ENCODE results near the gene GLYAT.

Gene GLYAT

GRCh38 chr11:58775066-58775708 lies 43.4 kb upstream of the GLYAT start:
- Histone ChIP-seq H3K14ac (ENCODE audit: low read length) (no peak overlapping the region), H2BK120ac (ENCODE audit: insufficient read depth, low read length, poor library complexity) (peak overlapping the region; percentile 25), H3K9me3 (ENCODE audit: insufficient read depth, low read depth, low read length) (peaks cover 5% of the 10 kb centered on the region), H3K18ac (ENCODE audit: low read length) (no peak overlapping the region), H2BK5ac (ENCODE audit: low read depth, low read length, poor library complexity) (peak overlapping the region; percentile 12), H3K23ac (ENCODE audit: low read length) (no peak overlapping the region), H3K9ac (ENCODE audit: low read length) (no peak overlapping the region), H3K27me3 (ENCODE audit: insufficient read depth, low read length) (no peaks in the 10 kb centered on the region), H4K91ac (ENCODE audit: low read depth, low read length) (peak overlapping the region; percentile 66), H3K4me2 (ENCODE audit: low read length) (no peak overlapping the region), H3K27ac (ENCODE audit: low read depth, low read length) (no peak overlapping the region), H2AK5ac (ENCODE audit: low read length) (no peak overlapping the region), H2BK12ac (ENCODE audit: low read length) (no peak overlapping the region), H4K12ac (ENCODE audit: low read depth, low read length) (no peak overlapping the region), H3K79me1 (ENCODE audit: low read length) (peaks cover 4% of the 10 kb centered on the region), H3K4ac (ENCODE audit: low read depth, low read length) (no peak overlapping the region), H3K4me3 (ENCODE audit: low read depth, low read length) (no peak overlapping the region), H3K36me3 (ENCODE audit: control insufficient read depth in 1 of 2, insufficient read depth in 2 of 2, low read length in 2 of 2) (no peaks in the 10 kb centered on the region), H3K4me1 (ENCODE audit: control insufficient read depth in 1 of 2, insufficient read depth in 2 of 2, low read length in 2 of 2) (no peaks in the 10 kb centered on the region), H3K79me2 (ENCODE audit: control insufficient read depth, insufficient read depth, low read length, poor library complexity) (no peaks in the 10 kb centered on the region), H4K8ac (ENCODE audit: low read depth, low read length) (no peak overlapping the region), H2AFZ (ENCODE audit: insufficient read depth, low read length, poor library complexity) (no peak overlapping the region)
- DNase-seq, result no peak
- no CpG with 5 or more reads among the region's 5 CpGs for WGBS (ENCODE audit: extremely low coverage, insufficient coverage, insufficient read length)

- H4K12ac ChIP-seq (ENCODE audit: low read depth, low read length), result no peak overlapping the region
- no peak overlapping the region for H4K8ac ChIP-seq (ENCODE audit: low read depth, low read length)
- no peak overlapping the region for H3K4ac ChIP-seq (ENCODE audit: low read depth, low read length)
- no peak for DNase-seq
- H4K91ac ChIP-seq (ENCODE audit: low read depth, low read length), result no peak overlapping the region
- H3K14ac ChIP-seq (ENCODE audit: low read length), result no peak overlapping the region
- no peak overlapping the region for H2AK5ac ChIP-seq (ENCODE audit: low read length)
- H3K9me3 ChIP-seq (ENCODE audit: insufficient read depth, low read depth, low read length), result peaks cover 3% of the 10 kb centered on the region
- no peak overlapping the region for H3K9ac ChIP-seq (ENCODE audit: low read length)
- H3K4me2 ChIP-seq (ENCODE audit: low read length), result no peak overlapping the region
- H3K4me3 ChIP-seq (ENCODE audit: low read depth, low read length), result no peak overlapping the region
- no peaks in the 10 kb centered on the region for H3K79me2 ChIP-seq (ENCODE audit: control insufficient read depth, insufficient read depth, low read length, poor library complexity)
- H2BK5ac ChIP-seq (ENCODE audit: low read depth, low read length, poor library complexity), result no peak overlapping the region
- H3K27me3 ChIP-seq (ENCODE audit: insufficient read depth, low read length), result no peaks in the 10 kb centered on the region
- no peak overlapping the region for H2BK120ac ChIP-seq (ENCODE audit: insufficient read depth, low read length, poor library complexity)
- no peak overlapping the region for H3K18ac ChIP-seq (ENCODE audit: low read length)
- no CpG with 5 or more reads among the region's 4 CpGs for WGBS (ENCODE audit: extremely low coverage, insufficient coverage, insufficient read length)
- H3K27ac ChIP-seq (ENCODE audit: low read depth, low read length), result no peak overlapping the region
- H3K79me1 ChIP-seq (ENCODE audit: low read length), result peaks cover 4% of the 10 kb centered on the region
- no peaks in the 10 kb centered on the region for H3K4me1 ChIP-seq (ENCODE audit: control insufficient read depth in 1 of 2, insufficient read depth in 2 of 2, low read length in 2 of 2)
- no peak overlapping the region for H2AFZ ChIP-seq (ENCODE audit: insufficient read depth, low read length, poor library complexity)
- H2BK12ac ChIP-seq (ENCODE audit: low read length), result no peak overlapping the region
- no peak overlapping the region for H3K23ac ChIP-seq (ENCODE audit: low read length)
- H3K36me3 ChIP-seq (ENCODE audit: control insufficient read depth in 1 of 2, insufficient read depth in 2 of 2, low read length in 2 of 2), result no peaks in the 10 kb centered on the region
These were observed 42.4 kb upstream of the GLYAT start for GRCh38 chr11:58774164-58774593.

GRCh38 chr11:58773337-58773736 lies 41.6 kb upstream of the GLYAT start:
- H3K27me3 ChIP-seq (ENCODE audit: insufficient read depth, low read length), result no peaks in the 10 kb centered on the region
- no peak overlapping the region for H3K27ac ChIP-seq (ENCODE audit: low read depth, low read length)
- no CpG with 5 or more reads among the region's 3 CpGs for WGBS (ENCODE audit: extremely low coverage, insufficient coverage, insufficient read length)
- H3K18ac ChIP-seq (ENCODE audit: low read length), result no peak overlapping the region
- H2AK5ac ChIP-seq (ENCODE audit: low read length), result no peak overlapping the region
- H3K9me3 ChIP-seq (ENCODE audit: insufficient read depth, low read depth, low read length), result peaks cover 3% of the 10 kb centered on the region
- no peak overlapping the region for H4K91ac ChIP-seq (ENCODE audit: low read depth, low read length)
- H3K79me1 ChIP-seq (ENCODE audit: low read length), result peaks cover 4% of the 10 kb centered on the region
- H3K9ac ChIP-seq (ENCODE audit: low read length), result no peak overlapping the region
- H3K4me1 ChIP-seq (ENCODE audit: control insufficient read depth in 1 of 2, insufficient read depth in 2 of 2, low read length in 2 of 2), result no peaks in the 10 kb centered on the region
- no peak overlapping the region for H2AFZ ChIP-seq (ENCODE audit: insufficient read depth, low read length, poor library complexity)
- no peak overlapping the region for H3K14ac ChIP-seq (ENCODE audit: low read length)
- H4K12ac ChIP-seq (ENCODE audit: low read depth, low read length), result no peak overlapping the region
- H3K4ac ChIP-seq (ENCODE audit: low read depth, low read length), result no peak overlapping the region
- H2BK12ac ChIP-seq (ENCODE audit: low read length), result no peak overlapping the region
- no peak overlapping the region for H2BK5ac ChIP-seq (ENCODE audit: low read depth, low read length, poor library complexity)
- no peak for DNase-seq
- no peaks in the 10 kb centered on the region for H3K36me3 ChIP-seq (ENCODE audit: control insufficient read depth in 1 of 2, insufficient read depth in 2 of 2, low read length in 2 of 2)
- no peak overlapping the region for H4K8ac ChIP-seq (ENCODE audit: low read depth, low read length)
- H3K79me2 ChIP-seq (ENCODE audit: control insufficient read depth, insufficient read depth, low read length, poor library complexity), result no peaks in the 10 kb centered on the region
- no peak overlapping the region for H3K4me3 ChIP-seq (ENCODE audit: low read depth, low read length)
- no peak overlapping the region for H2BK120ac ChIP-seq (ENCODE audit: insufficient read depth, low read length, poor library complexity)
- no peak overlapping the region for H3K23ac ChIP-seq (ENCODE audit: low read length)
- no peak overlapping the region for H3K4me2 ChIP-seq (ENCODE audit: low read length)

GRCh38 chr11:58772329-58773285 lies 40.9 kb upstream of the GLYAT start:
- Histone ChIP-seq H3K14ac (ENCODE audit: low read length) (no peak overlapping the region), H3K79me2 (ENCODE audit: control insufficient read depth, insufficient read depth, low read length, poor library complexity) (no peaks in the 10 kb centered on the region), H3K23ac (ENCODE audit: low read length) (no peak overlapping the region), H2AK5ac (ENCODE audit: low read length) (no peak overlapping the region), H3K18ac (ENCODE audit: low read length) (no peak overlapping the region), H2BK120ac (ENCODE audit: insufficient read depth, low read length, poor library complexity) (no peak overlapping the region), H3K27ac (ENCODE audit: low read depth, low read length) (no peak overlapping the region), H3K9me3 (ENCODE audit: insufficient read depth, low read depth, low read length) (peaks cover 5% of the 10 kb centered on the region), H3K4me3 (ENCODE audit: low read depth, low read length) (no peak overlapping the region), H2BK5ac (ENCODE audit: low read depth, low read length, poor library complexity) (no peak overlapping the region), H3K4ac (ENCODE audit: low read depth, low read length) (no peak overlapping the region), H3K27me3 (ENCODE audit: insufficient read depth, low read length) (no peaks in the 10 kb centered on the region), H3K4me2 (ENCODE audit: low read length) (no peak overlapping the region), H2AFZ (ENCODE audit: insufficient read depth, low read length, poor library complexity) (no peak overlapping the region), H4K8ac (ENCODE audit: low read depth, low read length) (no peak overlapping the region), H3K36me3 (ENCODE audit: control insufficient read depth in 1 of 2, insufficient read depth in 2 of 2, low read length in 2 of 2) (no peaks in the 10 kb centered on the region), H2BK12ac (ENCODE audit: low read length) (no peak overlapping the region), H3K4me1 (ENCODE audit: control insufficient read depth in 1 of 2, insufficient read depth in 2 of 2, low read length in 2 of 2) (no peaks in the 10 kb centered on the region), H4K12ac (ENCODE audit: low read depth, low read length) (no peak overlapping the region), H3K79me1 (ENCODE audit: low read length) (peaks cover 4% of the 10 kb centered on the region), H3K9ac (ENCODE audit: low read length) (no peak overlapping the region), H4K91ac (ENCODE audit: low read depth, low read length) (no peak overlapping the region)
- DNase-seq, result no peak
- no CpG with 5 or more reads among the region's 5 CpGs for WGBS (ENCODE audit: extremely low coverage, insufficient coverage, insufficient read length)
